Activated CD8-positive, alpha-beta T cell treated with anti-CD3 and anti-CD28 coated beads for 36 hours (primary cell): Measurements from ENCODE around the gene NPDC1. TPM values are rescaled to one million over a fixed set of nuclear protein-coding genes. Genes with fewer than 3 reads are reported as not detected.
A peak's percentile ranks its signal among the peaks of the same experiment; 100 is the strongest.

Source experiments
- ATAC-seq: fragments of 200-7000 bp; cut with Tn5 transposase; one replicate; pipeline ENCODE4 v1.10.0; 2021; ENCODE audit warnings: mild to moderate bottlenecking, moderate library complexity
- CTCF ChIA-PET: fragments of 350-600 bp; sonication (Branson Sonifier 250); formaldehyde crosslinking; loops from one replicate; lab custom pipeline; 2021; ENCODE audit warnings: antibody characterized with exemption; lab: Charles Lee
- POLR2A ChIA-PET: fragments of 350-600 bp; sonication (Branson Sonifier 250); formaldehyde crosslinking; loops from one replicate; lab custom pipeline; 2021; ENCODE audit warnings: antibody characterized with exemption; lab: Charles Lee
- DNase-seq: peaks from one replicate; pipeline ENCODE4 v3.0.0-alpha.2; 2020
- H3K27ac Mint-ChIP-seq: one replicate; pipeline ENCODE4 v1.8.0; 2021; ENCODE audit warnings: mild to moderate bottlenecking, mixed read lengths
- H3K27me3 Mint-ChIP-seq: one replicate; pipeline ENCODE4 v1.8.0; 2021; ENCODE audit warnings: mixed read lengths
- H3K36me3 Mint-ChIP-seq: one replicate; pipeline ENCODE4 v1.8.0; 2021; ENCODE audit warnings: low read depth, mixed read lengths
- H3K4me1 Mint-ChIP-seq: one replicate; pipeline ENCODE4 v1.8.0; 2021; ENCODE audit warnings: low read depth, mixed read lengths
- H3K4me3 Mint-ChIP-seq: one replicate; pipeline ENCODE4 v1.8.0; 2021; ENCODE audit warnings: mild to moderate bottlenecking, moderate library complexity, mixed read lengths
- H3K9me3 Mint-ChIP-seq: one replicate; pipeline ENCODE4 v1.8.0; 2021; ENCODE audit warnings: mixed read lengths
- intact Hi-C: fragments of 100-400 bp; cut with micrococcal nuclease; formaldehyde crosslinking; loops from one replicate; pipeline ENCODE4 v1.10.0; 2022
- total RNA-seq, 2 experiments: library from RNA; stranded (reverse); gene quantifications; one replicate each; pipeline ENCODE4 v1.2.3, GENCODE V29; 2021
- TF ChIP-seq, protein P1 (sequence below): fragments of 200-600 bp; IDR thresholded peaks from one replicate; pipeline ENCODE4 v1.8.0; 2022; ENCODE audit warnings: antibody characterized with exemption, mild to moderate bottlenecking

Gene NPDC1
- total RNA-seq, 2 experiments from 2014 or later: 18.2 to 21.2 TPM

DNA sequence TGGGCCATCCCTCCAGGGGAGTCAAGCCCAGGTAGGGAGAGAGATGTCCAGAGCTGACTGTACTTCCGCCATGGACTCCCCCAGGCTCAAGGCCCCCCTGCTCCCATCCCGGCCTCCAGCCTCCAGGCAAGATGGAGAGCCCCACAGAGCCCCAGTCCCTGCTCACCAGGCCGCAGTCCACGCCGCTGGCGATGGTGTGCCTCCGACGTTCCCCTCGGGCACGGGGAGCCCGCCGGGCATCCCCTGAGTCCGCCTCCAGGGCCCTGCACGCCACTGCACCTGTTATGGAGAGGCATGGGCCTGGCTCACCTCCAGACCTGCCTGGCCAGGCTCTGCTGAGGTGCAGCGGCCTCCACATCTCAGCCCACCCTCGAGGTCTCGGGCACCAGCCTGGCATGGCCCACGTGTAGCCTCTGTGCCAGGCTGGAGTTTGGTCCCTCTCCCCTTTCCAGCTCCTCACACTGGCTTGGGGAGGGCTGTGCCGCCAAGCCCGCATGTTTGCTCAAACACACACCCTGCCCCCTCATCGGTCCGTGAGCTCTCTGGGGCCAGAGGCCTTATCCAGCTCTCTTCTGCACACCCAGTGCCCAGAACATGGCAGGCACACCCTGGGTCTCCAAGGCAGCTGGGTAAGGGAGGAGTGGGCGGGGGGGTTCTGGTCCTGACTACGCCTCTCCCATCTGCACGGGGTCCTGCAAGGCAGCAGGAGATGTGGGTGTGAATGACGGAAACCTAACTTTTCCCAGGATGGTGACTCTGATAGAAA, 20.3 kb upstream of the NPDC1 start:
- intact Hi-C loops: no loop called here
- Mint-ChIP-seq H3K4me1 (peaks cover 7% of the 10 kb centered on the region), H3K9me3 (no peaks in the 10 kb centered on the region), H3K27ac (no peak overlapping the region), H3K36me3 (peaks cover 3% of the 10 kb centered on the region), H3K27me3 (peaks cover 1% of the 10 kb centered on the region), H3K4me3 (no peak overlapping the region)
- ATAC-seq (no peak), DNase-seq (no peak)
- ChIA-PET POLR2A (interaction anchor here (0.7 to 1.1 kb wide), 2 partner anchors 14 to 21 kb away, joined by 3 to 5 read pairs; partner anchors contain the start of gene MAN1B1), CTCF (interaction anchor here (0.9 to 11.3 kb wide), 12 partner anchors 7 to 279 kb away, joined by 3 to 164 read pairs (median 16); partner anchors contain the start of genes ABCA2, ENTPD2, FUT7 and NPDC1)
- TF ChIP-seq, protein P1, sequence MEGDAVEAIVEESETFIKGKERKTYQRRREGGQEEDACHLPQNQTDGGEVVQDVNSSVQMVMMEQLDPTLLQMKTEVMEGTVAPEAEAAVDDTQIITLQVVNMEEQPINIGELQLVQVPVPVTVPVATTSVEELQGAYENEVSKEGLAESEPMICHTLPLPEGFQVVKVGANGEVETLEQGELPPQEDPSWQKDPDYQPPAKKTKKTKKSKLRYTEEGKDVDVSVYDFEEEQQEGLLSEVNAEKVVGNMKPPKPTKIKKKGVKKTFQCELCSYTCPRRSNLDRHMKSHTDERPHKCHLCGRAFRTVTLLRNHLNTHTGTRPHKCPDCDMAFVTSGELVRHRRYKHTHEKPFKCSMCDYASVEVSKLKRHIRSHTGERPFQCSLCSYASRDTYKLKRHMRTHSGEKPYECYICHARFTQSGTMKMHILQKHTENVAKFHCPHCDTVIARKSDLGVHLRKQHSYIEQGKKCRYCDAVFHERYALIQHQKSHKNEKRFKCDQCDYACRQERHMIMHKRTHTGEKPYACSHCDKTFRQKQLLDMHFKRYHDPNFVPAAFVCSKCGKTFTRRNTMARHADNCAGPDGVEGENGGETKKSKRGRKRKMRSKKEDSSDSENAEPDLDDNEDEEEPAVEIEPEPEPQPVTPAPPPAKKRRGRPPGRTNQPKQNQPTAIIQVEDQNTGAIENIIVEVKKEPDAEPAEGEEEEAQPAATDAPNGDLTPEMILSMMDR: no peak

DNA sequence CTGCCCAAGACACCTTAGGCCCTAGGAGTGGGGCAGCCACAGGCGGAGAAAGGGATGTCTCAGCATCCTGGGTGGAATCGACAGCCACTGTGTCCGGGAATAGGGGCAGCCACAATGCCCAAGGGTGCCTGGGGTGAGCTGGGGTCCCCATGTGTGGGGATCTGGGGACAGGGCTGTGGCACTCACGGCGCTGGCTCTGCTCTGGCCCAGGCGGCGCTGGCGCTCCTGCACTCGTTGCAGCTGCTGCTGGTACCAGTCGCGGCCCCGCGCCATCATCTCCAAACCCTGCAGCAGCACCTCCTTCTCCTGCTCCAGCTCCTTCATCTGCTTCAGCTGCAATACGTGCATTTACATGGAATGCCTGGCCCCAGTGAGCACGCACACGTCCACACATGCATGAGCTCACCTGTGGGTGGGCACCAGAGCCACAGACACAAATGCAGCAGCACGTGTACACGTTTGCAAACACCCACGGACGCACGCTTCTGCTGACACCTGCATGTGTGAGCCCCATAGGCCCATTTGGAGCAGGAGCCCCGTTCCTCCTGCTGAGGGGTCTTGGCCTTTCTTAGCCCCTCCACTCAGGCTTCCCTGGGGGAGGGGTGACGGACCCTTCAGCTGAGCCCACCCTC, 19.5 kb upstream of the NPDC1 start:
- ATAC-seq (no peak), DNase-seq (no peak)
- no peaks in the 10 kb centered on the region for H3K9me3 Mint-ChIP-seq
- ChIA-PET CTCF (interaction anchor here (0.7 to 11.3 kb wide), 8 partner anchors 10 to 171 kb away, joined by 3 to 164 read pairs (median 16); partner anchors contain the start of genes ABCA2, ENTPD2, FUT7 and NPDC1), POLR2A (interaction anchor here (0.7 to 1.1 kb wide), 2 partner anchors 13 to 21 kb away, joined by 3 to 5 read pairs; partner anchors contain the start of gene MAN1B1)
- intact Hi-C loops: no loop called here
- H3K27ac Mint-ChIP-seq: no peak overlapping the region
- H3K27me3 Mint-ChIP-seq: peaks cover 1% of the 10 kb centered on the region
- H3K4me3 Mint-ChIP-seq: no peak overlapping the region
- H3K36me3 Mint-ChIP-seq: peaks cover 3% of the 10 kb centered on the region
- TF ChIP-seq, protein P1: no peak
- peaks cover 7% of the 10 kb centered on the region for H3K4me1 Mint-ChIP-seq

DNA sequence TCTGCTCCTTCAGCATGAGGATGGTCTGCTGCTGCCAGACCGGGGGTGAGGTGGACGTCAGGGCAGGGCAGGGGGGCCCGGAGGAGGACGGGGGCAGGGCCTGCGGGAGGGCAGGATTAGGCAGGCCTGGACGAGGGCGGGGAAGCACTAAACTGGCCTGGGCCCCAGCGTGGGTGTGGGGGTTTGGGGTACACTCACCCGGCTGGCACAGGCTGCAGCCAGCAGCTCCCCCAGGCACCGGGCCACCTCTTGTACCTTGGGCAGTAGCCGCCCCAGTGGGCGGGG, 18.8 kb upstream of the NPDC1 start:
- peaks cover 7% of the 10 kb centered on the region for H3K4me1 Mint-ChIP-seq
- ChIA-PET CTCF (interaction anchor here (1.0 to 11.3 kb wide), 8 partner anchors 9 to 293 kb away, joined by 3 to 164 read pairs (median 14); partner anchors contain the start of genes ABCA2, FUT7 and NPDC1), POLR2A (interaction anchor here (0.8 kb wide), 1 partner anchor 126 kb away, joined by 3 read pairs; no protein-coding TSS in a partner anchor)
- ATAC-seq (no peak), DNase-seq (no peak)
- TF ChIP-seq, protein P1: no peak
- H3K9me3 Mint-ChIP-seq: no peaks in the 10 kb centered on the region
- H3K36me3 Mint-ChIP-seq: peaks cover 3% of the 10 kb centered on the region
- H3K4me3 Mint-ChIP-seq: no peak overlapping the region
- H3K27me3 Mint-ChIP-seq: peaks cover 1% of the 10 kb centered on the region
- intact Hi-C loops: no loop called here
- H3K27ac Mint-ChIP-seq: no peak overlapping the region

DNA sequence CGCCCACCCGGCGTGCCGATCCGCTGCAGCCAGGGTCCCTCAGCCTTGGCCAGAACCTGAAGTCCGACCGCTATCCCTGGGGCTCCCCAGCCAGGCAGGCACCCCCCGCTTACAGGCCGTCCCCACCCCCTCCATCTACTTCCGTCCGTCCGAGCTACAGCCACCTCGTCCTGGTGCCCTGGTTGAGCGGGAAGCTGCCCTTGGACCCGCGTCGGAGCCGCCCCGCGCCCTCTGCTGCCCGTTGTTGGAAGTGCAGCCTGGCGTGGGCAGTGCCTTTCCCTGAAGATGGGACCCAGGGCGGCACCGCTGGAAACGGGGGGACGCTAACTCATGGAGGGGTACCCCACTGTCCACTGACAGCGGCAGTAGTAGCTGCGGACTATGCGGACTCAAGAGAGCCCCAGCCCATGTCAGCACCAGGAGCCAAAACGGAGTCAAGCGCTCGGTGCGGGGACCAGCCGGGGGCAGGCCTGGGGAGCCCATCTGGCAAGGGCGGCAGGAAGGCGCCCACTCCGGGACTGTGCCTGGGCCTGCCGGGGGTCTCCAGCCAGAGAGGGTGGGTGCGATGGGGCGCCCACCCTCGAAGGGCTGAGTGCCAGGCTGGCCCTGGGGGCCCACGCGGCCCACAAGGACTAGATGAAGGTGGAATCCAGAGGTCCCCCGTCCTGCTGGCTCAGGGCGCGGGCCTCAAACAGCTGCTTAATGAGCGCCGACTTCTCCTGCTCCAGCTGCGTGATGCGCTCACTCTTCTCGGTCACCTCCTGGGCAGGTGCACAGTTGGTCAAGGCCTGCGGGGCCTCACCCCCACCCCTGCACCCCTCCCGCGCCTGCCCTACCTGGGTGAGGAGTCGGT, 18.3 kb upstream of the NPDC1 start:
- peak; percentile 35 for ATAC-seq
- Mint-ChIP-seq H3K4me3 (no peak overlapping the region), H3K27ac (no peak overlapping the region), H3K27me3 (peaks cover 1% of the 10 kb centered on the region), H3K9me3 (no peaks in the 10 kb centered on the region), H3K4me1 (peaks cover 7% of the 10 kb centered on the region), H3K36me3 (peaks cover 3% of the 10 kb centered on the region)
- ChIA-PET CTCF (interaction anchor here (0.7 to 11.3 kb wide), 23 partner anchors 8 to 292 kb away, joined by 3 to 164 read pairs (median 3); partner anchors contain the start of genes ABCA2, FUT7, MAN1B1 and NPDC1), POLR2A (interaction anchor here (0.8 to 1.2 kb wide), 2 partner anchors 22 to 126 kb away, joined by 3 to 4 read pairs; no protein-coding TSS in a partner anchor)
- DNase-seq: peak; percentile 68
- TF ChIP-seq, protein P1: peak; percentile 98
- intact Hi-C loops: no loop called here
